GM18498 (cell line): Measurements from ENCODE around the gene FRAS1.
"Not testable (repeated sequence)": the region's sequence is repeated elsewhere in the genome, so short reads cannot be mapped to it uniquely, and the experiment has no call there.

Experiments used
- ATAC-seq: cut with Tn5 transposase; IDR thresholded peaks from one replicate; pipeline ENCODE4 v1.9.1; 2021; ENCODE audit warnings: mild to moderate bottlenecking, moderate library complexity; ENCODE audit not compliant: unreplicated experiment

The FRAS1 gene

DNA sequence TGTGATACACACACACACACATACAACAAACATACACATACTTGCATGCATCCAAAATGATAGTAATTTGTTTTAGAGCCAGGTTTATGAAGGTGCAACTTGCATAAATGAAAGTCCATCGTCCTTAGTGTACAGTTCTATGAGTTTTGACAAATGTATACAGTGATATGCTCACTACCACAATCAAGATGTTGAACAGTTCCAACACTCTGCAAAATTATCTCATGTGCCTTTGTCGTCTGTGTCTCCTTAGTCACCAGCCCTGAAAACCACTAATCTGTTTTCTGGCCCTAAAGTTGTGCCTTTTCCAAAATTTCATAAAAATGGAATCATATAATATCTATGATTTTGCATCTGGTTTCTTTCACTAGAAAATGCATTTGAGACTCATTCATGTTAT is 426.7 kb downstream of the FRAS1 start:
- no peak for ATAC-seq

GRCh38 chr4:78484574-78484973 is 427.5 kb downstream of the FRAS1 start:
- ATAC-seq, result no peak

- no peak for ATAC-seq
Measured at GRCh38 chr4:78493731-78494130, 436.6 kb downstream of the FRAS1 start.

DNA sequence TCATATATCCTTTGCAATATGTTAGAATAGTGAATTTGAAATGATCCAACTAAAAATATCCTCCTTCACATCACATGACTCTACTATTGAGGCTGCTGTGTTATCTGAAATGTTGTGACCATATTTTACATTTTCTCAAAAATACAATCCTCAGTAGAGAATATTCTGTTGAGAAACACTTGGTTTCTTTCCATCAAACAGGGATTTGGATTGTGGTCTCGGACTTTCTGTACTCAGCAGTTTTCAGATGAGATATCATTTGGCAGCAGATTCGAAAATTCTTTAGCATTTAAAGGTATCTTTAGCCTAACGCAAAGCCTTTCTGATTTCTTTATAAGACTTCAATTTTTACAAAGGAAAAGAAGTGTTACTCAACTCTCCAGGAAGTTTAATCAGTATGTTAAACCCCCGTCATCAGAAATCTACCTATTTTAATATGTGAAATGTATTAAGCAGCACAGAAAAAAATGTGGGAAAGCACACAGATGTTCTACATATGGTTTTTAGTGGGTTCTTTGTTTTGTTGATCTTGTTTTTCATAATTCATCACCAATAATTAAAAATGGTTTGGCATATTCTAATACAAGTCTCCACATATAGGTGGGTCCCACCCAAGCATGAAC is 439.0 kb downstream of the FRAS1 start:
- no peak for ATAC-seq

DNA sequence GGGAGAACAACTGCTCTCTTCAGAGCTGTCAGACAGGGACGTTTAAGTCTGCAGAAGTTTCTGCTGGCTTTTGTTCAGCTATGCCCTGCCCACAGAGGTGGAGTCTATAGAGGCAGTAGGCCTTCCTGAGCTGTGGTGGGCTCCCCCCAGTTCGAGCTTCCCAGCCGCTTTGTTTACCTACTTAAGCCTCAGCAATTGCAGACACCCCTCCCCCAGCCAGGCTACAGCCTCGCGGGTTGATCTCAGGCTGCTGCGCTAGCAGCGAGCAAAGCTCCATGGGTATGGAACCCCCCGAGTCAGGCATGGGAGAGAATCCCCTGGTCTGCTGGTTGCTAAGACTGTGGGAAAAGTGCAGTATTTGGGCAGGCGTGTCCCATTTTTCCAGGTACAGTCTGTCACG is 449.1 kb downstream of the FRAS1 start:
- ATAC-seq, result not testable (repeated sequence)

DNA sequence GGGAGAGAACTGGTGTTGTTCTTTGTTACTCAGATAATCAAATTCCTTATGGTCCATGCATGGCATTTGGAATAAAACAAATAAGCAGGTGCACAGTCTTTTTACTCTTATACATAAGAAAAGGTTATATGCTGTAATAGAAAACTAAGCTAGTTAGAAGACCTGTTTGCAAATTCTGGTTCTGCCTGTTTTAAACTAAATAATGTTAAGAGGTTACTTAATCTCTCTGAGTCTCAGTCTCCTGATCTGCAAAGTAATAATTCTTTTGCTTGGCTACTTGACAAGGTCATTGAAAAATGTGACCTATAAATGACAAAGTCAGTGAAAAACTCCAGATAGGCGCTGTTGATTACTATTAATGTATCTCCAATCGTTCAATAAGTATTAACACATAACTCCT is 451.9 kb downstream of the FRAS1 start:
- no peak for ATAC-seq

DNA sequence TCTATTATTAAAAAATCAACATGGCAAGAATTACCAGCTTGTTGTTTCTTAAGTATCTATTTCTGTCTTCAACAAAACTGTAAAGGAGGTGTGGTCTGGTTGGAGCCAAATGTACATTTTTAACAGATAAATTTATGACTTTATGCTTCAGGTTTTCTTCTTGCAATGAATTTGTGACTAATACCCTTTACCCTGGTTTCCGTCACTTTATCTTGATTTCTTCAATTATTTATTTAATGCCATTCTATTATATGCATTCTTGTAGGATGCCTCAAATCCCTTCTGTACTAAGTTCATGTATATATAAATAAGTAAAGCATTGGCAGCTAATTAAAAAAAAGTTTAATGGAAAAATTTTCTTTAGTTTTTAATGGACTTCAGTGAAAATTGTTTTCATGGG is 453.0 kb downstream of the FRAS1 start:
- ATAC-seq, result no peak

DNA sequence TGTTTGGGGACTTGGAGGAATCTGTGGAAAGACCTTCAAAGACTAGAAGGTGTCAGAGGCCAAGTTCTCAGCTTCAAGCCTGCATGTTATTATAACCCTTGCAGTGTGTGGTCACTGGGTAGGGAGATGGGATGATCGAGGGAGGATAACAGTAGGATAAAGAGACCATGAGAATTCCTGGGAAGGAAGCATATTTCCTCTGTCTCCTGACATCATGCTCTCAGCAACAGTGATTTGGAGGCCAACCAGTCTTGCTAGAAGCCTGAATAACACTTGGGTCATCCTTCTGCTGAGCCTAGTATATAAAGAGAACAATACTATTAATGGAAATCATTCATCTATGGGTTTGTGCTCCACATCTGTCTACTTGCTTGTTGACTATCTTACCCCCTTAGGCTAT is 453.6 kb downstream of the FRAS1 start:
- ATAC-seq, result no peak

- ATAC-seq, result no peak
Measured at GRCh38 chr4:78512357-78512920, 455.3 kb downstream of the FRAS1 start.

DNA sequence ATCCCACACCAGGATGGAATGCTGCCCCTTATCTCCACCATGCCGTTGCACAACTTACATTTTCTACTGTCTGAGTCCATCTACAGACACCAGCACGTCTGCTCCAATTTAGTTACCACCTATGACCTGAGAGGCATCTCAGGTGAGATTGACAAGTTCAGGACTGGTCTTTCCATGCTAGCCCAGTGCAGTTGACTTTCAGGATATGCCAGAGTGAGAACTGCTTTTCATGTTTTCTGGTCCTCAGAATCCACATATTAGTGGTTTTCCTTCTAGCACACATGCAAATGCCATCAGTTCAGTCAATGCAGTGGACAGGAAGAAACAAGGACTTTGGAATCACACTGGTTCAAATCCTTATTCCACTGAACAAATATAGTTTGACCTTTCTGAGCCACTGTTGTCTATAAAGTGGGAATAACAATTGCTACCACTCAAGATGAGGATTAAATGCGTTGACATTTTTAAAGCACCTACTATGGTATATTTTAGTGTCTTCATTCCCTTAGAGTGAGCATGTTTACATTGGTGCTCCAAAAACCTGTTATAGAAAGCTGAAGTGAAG is 456.4 kb downstream of the FRAS1 start:
- ATAC-seq, result no peak

DNA sequence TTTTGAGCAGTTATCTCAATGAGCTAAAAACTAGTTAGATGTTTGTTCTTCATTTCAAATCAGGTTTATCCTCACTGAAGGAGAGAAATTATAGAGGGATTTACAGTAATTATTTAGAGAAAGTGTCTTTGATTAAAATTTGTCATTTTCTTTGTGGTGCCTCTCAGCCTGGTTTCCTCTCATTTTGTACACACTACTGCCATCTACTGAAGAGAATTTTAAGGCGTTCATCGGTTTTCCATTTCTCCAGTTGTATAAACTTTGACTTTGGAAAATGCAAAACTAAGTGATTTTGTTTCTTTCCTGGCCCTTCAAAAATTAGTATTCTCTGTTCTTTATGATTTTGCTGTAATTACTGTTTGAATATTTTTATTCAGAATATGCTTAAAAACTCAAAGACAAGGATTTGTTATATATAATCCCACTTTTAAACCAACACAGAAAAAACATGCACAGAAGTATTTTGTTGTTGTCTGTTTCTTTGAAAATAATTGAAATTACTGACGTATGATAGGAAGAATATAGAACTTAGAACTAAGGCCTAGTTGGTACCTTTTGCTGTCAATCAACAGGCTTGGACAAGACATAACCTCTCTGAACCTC is 460.0 kb downstream of the FRAS1 start:
- ATAC-seq, result no peak

DNA sequence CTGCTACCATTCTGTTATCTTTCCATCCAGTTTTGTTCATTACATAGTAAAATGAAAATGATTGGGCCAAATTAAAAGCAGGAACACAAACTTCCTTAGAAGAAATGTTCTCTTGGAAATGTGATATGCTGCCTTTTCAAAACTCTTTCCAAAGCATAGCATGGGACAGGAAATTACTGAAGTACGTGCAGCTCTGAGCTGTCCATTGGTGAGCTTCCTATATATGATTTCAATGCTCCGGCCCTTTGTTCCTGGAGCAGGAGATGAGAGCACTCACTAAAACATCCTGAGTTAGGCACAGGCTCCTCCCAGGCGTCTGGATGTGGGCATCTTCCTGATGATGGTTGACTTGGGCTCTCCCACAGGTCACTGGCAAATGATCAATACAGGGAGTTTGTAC is 461.4 kb downstream of the FRAS1 start:
- ATAC-seq, result no peak

DNA sequence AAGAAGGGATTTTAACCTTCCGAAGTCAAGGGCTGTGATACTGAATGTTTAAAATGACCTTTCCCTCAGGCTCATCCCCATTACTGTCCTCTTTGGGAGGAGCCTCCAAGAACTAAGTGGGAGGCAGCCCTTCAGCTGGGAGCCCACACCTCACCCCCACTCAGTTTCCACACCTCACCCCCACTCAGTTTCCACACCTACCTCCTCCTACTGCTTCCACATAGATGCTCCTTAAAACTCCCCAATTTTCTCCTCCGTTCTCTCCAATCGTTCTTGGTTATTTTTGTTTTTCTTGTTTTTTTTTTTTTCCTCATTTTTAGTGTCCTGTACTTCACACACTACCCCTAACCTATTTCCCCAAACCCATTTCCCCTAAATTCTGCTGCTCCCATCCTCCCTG is 462.8 kb downstream of the FRAS1 start:
- ATAC-seq, result no peak

GRCh38 chr4:78520808-78521226 is 463.7 kb downstream of the FRAS1 start:
- ATAC-seq, result no peak

DNA sequence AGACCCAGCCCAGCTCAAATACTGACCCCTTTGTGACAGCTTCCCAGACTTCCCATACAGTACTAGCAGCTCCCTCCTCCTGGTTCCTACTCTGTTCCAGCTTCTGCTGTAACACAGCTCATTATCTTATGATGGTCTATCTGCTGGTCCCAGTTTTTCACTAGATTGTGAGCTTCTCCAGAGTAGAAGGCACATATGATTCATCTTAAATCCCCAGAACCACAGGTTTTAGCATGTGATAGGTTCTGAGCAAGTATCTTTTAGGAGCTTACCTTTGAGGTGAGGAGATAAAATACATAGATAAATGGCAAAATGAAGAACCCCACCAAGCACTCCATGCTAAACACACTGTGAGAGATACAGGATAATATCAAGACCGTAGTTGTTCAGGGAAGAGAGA is 466.9 kb downstream of the FRAS1 start:
- ATAC-seq, result no peak

- ATAC-seq, result no peak
Measured at GRCh38 chr4:78525559-78525958, 468.4 kb downstream of the FRAS1 start.

GRCh38 chr4:78527103-78527502 is 470.0 kb downstream of the FRAS1 start:
- no peak for ATAC-seq

DNA sequence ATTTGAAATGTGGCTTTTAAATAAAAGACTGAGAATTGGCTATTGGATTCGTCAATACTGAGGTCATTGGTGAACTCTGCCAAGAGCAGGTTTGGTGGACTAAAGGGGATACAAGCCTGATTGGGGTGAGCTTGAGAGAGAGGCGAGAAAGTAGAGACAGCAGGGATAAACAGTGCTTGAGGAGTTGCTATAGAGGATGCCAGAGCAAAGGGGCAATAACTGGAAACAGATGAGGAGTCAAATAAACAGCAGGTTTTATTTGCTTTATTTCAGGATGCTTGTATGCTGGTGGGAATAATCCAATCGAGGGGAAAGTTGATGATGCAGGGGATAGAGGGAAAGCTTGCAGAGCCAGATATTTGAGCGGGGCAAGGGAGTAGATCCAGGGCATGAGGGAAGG is 470.4 kb downstream of the FRAS1 start:
- no peak for ATAC-seq

DNA sequence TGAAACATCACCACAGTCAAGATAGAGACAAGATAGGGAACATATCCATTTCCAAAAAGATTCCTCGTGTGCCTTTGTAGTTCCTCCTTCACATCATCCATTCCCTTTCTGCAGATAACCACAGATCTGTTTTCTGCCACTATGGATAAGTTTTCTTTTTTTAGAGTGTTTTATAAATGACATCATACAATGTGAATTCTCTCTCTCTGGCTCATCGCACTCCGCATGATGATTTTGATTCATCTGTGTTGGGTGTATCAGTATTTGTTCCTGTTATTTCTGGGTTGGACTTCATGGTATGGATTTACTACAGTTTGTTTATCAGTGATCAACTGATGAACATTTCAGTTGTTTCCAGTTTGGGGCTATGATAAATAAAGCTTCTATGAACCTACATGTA is 471.2 kb downstream of the FRAS1 start:
- no peak for ATAC-seq

GRCh38 chr4:78529569-78530209 is 472.6 kb downstream of the FRAS1 start:
- ATAC-seq, result no peak

GRCh38 chr4:78532046-78532445 is 474.9 kb downstream of the FRAS1 start:
- ATAC-seq, result no peak

DNA sequence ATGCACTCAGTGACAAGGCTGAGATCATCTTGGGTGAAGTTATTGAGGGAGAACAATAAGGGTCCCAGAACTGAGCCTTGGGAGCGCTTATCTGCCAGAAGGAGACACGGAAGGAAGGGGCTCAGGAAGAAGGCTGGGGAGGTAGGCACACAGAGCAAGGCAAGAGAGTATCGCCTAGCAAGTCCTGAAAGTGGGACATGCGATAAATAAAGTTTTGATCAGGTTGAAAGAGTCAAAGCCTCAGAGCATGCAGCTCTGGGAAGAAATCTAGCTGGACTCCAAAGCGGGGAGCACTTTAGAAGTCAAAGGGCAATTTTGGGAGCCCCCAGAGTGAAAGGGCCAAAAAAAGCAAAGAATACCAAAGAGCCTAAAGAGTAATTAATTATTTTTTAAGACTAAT is 476.7 kb downstream of the FRAS1 start:
- no peak for ATAC-seq
